GM23338 (cell line): ENCODE results near the gene POU4F2. TPM values are rescaled to one million over a fixed set of nuclear protein-coding genes. Genes with fewer than 3 reads are reported as not detected.

Source experiments
- ETS1 ChIP-seq: IDR thresholded peaks from 2 replicates; pipeline ENCODE4 v1.6.1; 2016; ENCODE audit warnings: antibody characterized with exemption
- JUNB ChIP-seq: IDR thresholded peaks from one replicate; pipeline ENCODE4 v1.6.1; 2016; ENCODE audit warnings: antibody characterized with exemption; ENCODE audit not compliant: unreplicated experiment
- NANOG ChIP-seq: IDR thresholded peaks from 2 replicates; pipeline ENCODE4 v1.6.1; 2016; ENCODE audit warnings: antibody characterized with exemption, borderline replicate concordance
- STAT1 ChIP-seq: IDR thresholded peaks from one replicate; pipeline ENCODE4 v1.6.1; 2016; ENCODE audit warnings: antibody characterized with exemption; ENCODE audit not compliant: unreplicated experiment
- ZNF114 ChIP-seq: fragments of 250-450 bp; sonication (Bioruptor Pico); IDR thresholded peaks from 2 replicates; pipeline ENCODE4 v1.5.0; 2020; ENCODE audit warnings: mild to moderate bottlenecking, moderate library complexity
- polyA plus RNA-seq: library from polyadenylated mRNA; unstranded; fragments of >200 nt; fragmentation: Nextera tagmentation; extraction: Ambion mirVana; gene quantifications from 2 replicates; pipeline ENCODE4 v1.2.1, GENCODE V29; 2016
- total RNA-seq: library from RNA; depleted of rRNA; stranded (reverse); fragments of >200 nt; shearing (Covaris generic); gene quantifications from 2 replicates; pipeline ENCODE4 v1.2.3, GENCODE V29; 2014; rRNA removed

Gene POU4F2
- total and polyA plus RNA-seq, 2 experiments from 2014 or later = not detected

DNA sequence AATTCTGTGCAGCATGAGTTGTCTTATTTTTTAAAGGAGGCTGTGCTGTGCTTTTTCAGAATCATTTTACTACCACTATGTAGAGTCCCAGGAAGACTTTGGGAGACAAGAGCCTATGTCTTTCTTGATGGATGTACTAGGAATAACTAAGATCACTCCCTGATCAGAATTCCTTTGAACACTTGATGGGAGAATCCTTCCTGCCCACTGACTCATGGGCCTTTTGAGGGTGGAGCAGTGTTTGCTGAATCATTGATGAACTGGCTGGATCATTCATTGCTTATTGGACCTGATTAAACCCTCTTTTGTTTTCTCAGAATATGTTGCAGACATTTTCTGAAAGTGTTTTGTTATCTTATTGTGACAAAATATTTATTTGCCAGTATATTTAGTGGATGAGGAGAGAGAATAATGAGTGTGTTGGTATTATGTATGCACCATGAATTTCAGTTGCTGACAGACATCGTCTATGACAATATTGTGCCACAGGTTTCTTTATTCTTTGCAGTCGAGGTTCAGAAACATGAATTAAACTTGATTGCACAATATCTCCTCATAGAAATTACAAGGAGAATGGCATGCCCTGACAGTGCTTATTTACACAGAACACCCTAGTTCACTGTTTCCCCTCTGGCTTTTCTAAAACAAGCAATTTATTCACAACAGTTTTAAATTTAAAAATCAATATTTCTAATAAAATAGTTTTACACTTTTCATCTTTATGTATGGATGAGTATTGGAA, 36.3 kb downstream of the POU4F2 start (continued):
- TF ChIP-seq ETS1 (no peak), ZNF114 (CRISPR knock-in tag) (no peak), STAT1 (no peak), NANOG (no peak), JUNB (no peak)

Other genes starting within 250 kb of the POU4F2 start
- 2.3 and 4.3 TPM in 2 replicates for gene SLC10A7, start 117.0 kb upstream of the POU4F2 start, total RNA-seq
- gene SLC10A7, start 117.0 kb upstream of the POU4F2 start, polyA plus RNA-seq = 0.81 and 1.2 TPM in 2 replicates